ENCODE results near the gene FAM181A.

FAM181A gene

GRCh38 chr14:93926873-93927799 lies at the start of gene FAM181A:
Gene FAM181A, plus strand, starts transcription at chr14:93927344. Its CDS starts 942 bp downstream, at chr14:93928286.
- no peak for DNase-seq (ENCODE audit: low spot score)

- DNase-seq (ENCODE audit: low spot score), result no peak
These were observed 48.9 kb upstream of the FAM181A start for GRCh38 chr14:93878212-93878611.

GRCh38 chr14:93878871-93879270 lies 48.3 kb upstream of the FAM181A start:
- no peak for DNase-seq (ENCODE audit: low spot score)

GRCh38 chr14:93879362-93879983 lies 47.7 kb upstream of the FAM181A start:
- DNase-seq (ENCODE audit: low spot score), result no peak

GRCh38 chr14:93880021-93880820 lies 46.9 kb upstream of the FAM181A start:
- peak; percentile 76 for DNase-seq (ENCODE audit: low spot score)

- no peak for DNase-seq (ENCODE audit: low spot score)
These were observed 42.2 kb upstream of the FAM181A start for GRCh38 chr14:93884950-93885349.

GRCh38 chr14:93888995-93889394 lies 38.1 kb upstream of the FAM181A start:
- no peak for DNase-seq (ENCODE audit: low spot score)

- no peak for DNase-seq (ENCODE audit: low spot score)
These were observed 37.2 kb upstream of the FAM181A start for GRCh38 chr14:93889739-93890483.

- no peak for DNase-seq (ENCODE audit: low spot score)
These were observed 35.2 kb upstream of the FAM181A start for GRCh38 chr14:93891756-93892504.

- no peak for DNase-seq (ENCODE audit: low spot score)
These were observed 34.7 kb upstream of the FAM181A start for GRCh38 chr14:93892505-93892839.

GRCh38 chr14:93892923-93893558 lies 34.1 kb upstream of the FAM181A start:
- DNase-seq (ENCODE audit: low spot score), result peak; percentile 86

- no peak for DNase-seq (ENCODE audit: low spot score)
These were observed 33.4 kb upstream of the FAM181A start for GRCh38 chr14:93893661-93894261.

GRCh38 chr14:93895023-93895604 lies 32.0 kb upstream of the FAM181A start:
- DNase-seq (ENCODE audit: low spot score), result no peak

- no peak for DNase-seq (ENCODE audit: low spot score)
These were observed 29.7 kb upstream of the FAM181A start for GRCh38 chr14:93897476-93897845.

- no peak for DNase-seq (ENCODE audit: low spot score)
These were observed 29.0 kb upstream of the FAM181A start for GRCh38 chr14:93898081-93898611.

- no peak for DNase-seq (ENCODE audit: low spot score)
These were observed 28.4 kb upstream of the FAM181A start for GRCh38 chr14:93898731-93899130.

GRCh38 chr14:93901813-93902212 lies 25.3 kb upstream of the FAM181A start:
- no peak for DNase-seq (ENCODE audit: low spot score)

GRCh38 chr14:93902619-93903307 lies 24.4 kb upstream of the FAM181A start:
- no peak for DNase-seq (ENCODE audit: low spot score)

Data from GM03348 (cell line).